WTC11 (cell line): Measurements from ENCODE around the gene SLIT3. TPM values are rescaled to one million over a fixed set of nuclear protein-coding genes. Genes with fewer than 3 reads are reported as not detected.

ENCODE experiments used
- ATAC-seq: fragments of 200-7000 bp; cut with Tn5 transposase; 2 replicates; pipeline ENCODE4 v1.10.0; 2021; ENCODE audit warnings: mild to moderate bottlenecking, moderate library complexity
- CTCF ChIA-PET: fragments of 300-600 bp; sonication (Branson Sonifier 250); formaldehyde crosslinking; loops from one replicate; lab custom pipeline; 2021; ENCODE audit warnings: antibody characterized with exemption; lab: Charles Lee
- POLR2A ChIA-PET: fragments of 350-600 bp; sonication (Branson Sonifier 250); formaldehyde crosslinking; loops from one replicate; lab custom pipeline; 2021; ENCODE audit warnings: antibody characterized with exemption; lab: Charles Lee
- DNase-seq: peaks from one replicate; pipeline ENCODE4 v3.0.0; 2021; ENCODE audit warnings: low spot score
- H3K27ac Mint-ChIP-seq: 2 replicates; pipeline ENCODE4 v1.8.0; 2021; ENCODE audit warnings: mixed read lengths
- H3K27me3 Mint-ChIP-seq: 2 replicates; pipeline ENCODE4 v1.8.0; 2021; ENCODE audit warnings: low read depth, mild to moderate bottlenecking, moderate library complexity, mixed read lengths
- H3K36me3 Mint-ChIP-seq: 2 replicates; pipeline ENCODE4 v1.8.0; 2021; ENCODE audit warnings: mixed read lengths
- H3K4me1 Mint-ChIP-seq: 2 replicates; pipeline ENCODE4 v1.8.0; 2022; ENCODE audit warnings: mixed read lengths
- H3K4me3 Mint-ChIP-seq: 2 replicates; pipeline ENCODE4 v1.8.0; 2021; ENCODE audit warnings: mild to moderate bottlenecking, moderate library complexity, mixed read lengths
- H3K9me3 Mint-ChIP-seq: 2 replicates; pipeline ENCODE4 v1.8.0; 2021; ENCODE audit warnings: mixed read lengths
- AR ChIP-seq: fragments of 250-450 bp; sonication (Bioruptor Pico); IDR thresholded peaks from 2 replicates; pipeline ENCODE4 v1.9.0; 2021; ENCODE audit warnings: mild to moderate bottlenecking
- ATF3 ChIP-seq: sonication (generic); formaldehyde crosslinking; conservative IDR thresholded peaks from 2 replicates; pipeline ENCODE4 v1.8.1; 2022; ENCODE audit warnings: mild to moderate bottlenecking, missing genetic modification reagents
- CBFB ChIP-seq: sonication (generic); formaldehyde crosslinking; IDR thresholded peaks from 2 replicates; pipeline ENCODE4 v1.8.1; 2022; ENCODE audit warnings: mild to moderate bottlenecking, low read depth, missing genetic modification reagents
- GTF2I ChIP-seq: fragments of 250-450 bp; sonication (Bioruptor Pico); conservative IDR thresholded peaks from 2 replicates; pipeline ENCODE4 v1.4.0; 2021; ENCODE audit warnings: mild to moderate bottlenecking
- HMGA2 ChIP-seq: fragments of 250-450 bp; sonication (Bioruptor Pico); IDR thresholded peaks from 2 replicates; pipeline ENCODE4 v1.4.0; 2021; ENCODE audit warnings: mild to moderate bottlenecking, moderate library complexity
- JAZF1 ChIP-seq: fragments of 250-450 bp; sonication (Bioruptor Pico); IDR thresholded peaks from 2 replicates; pipeline ENCODE4 v1.9.0; 2021; ENCODE audit warnings: moderate library complexity, mild to moderate bottlenecking, inconsistent platforms
- KAT7 ChIP-seq: sonication (generic); formaldehyde crosslinking; IDR thresholded peaks from 2 replicates; pipeline ENCODE4 v1.8.1; 2023; ENCODE audit warnings: missing genetic modification reagents, mild to moderate bottlenecking, borderline replicate concordance
- NR1H2 ChIP-seq: sonication (generic); formaldehyde crosslinking; IDR thresholded peaks from 2 replicates; pipeline ENCODE4 v1.9.0; 2021; ENCODE audit warnings: mild to moderate bottlenecking, moderate library complexity, missing genetic modification reagents
- NR2C2 ChIP-seq: sonication (generic); formaldehyde crosslinking; IDR thresholded peaks from 2 replicates; pipeline ENCODE4 v1.8.0; 2022; ENCODE audit warnings: mild to moderate bottlenecking, missing genetic modification reagents
- PREB ChIP-seq: sonication (generic); formaldehyde crosslinking; IDR thresholded peaks from 2 replicates; pipeline ENCODE4 v1.8.1; 2022; ENCODE audit warnings: mild to moderate bottlenecking, missing genetic modification reagents, moderate library complexity, borderline replicate concordance
- SMAD4 ChIP-seq: sonication (generic); formaldehyde crosslinking; IDR thresholded peaks from 2 replicates; pipeline ENCODE4 v1.8.0; 2022; ENCODE audit warnings: mild to moderate bottlenecking, missing genetic modification reagents
- SOX15 ChIP-seq: fragments of 250-450 bp; sonication (Bioruptor Pico); IDR thresholded peaks from 2 replicates; pipeline ENCODE4 v1.9.0; 2021; ENCODE audit warnings: mild to moderate bottlenecking
- total RNA-seq: library from RNA; stranded (reverse); gene quantifications from 3 replicates; pipeline ENCODE4 v1.2.3, GENCODE V29; 2021
- TF ChIP-seq, protein P1 (sequence below): sonication (generic); formaldehyde crosslinking; IDR thresholded peaks from 2 replicates; pipeline ENCODE4 v1.8.1; 2023; ENCODE audit warnings: mild to moderate bottlenecking, moderate library complexity, missing genetic modification reagents
- TF ChIP-seq, protein P2 (sequence below): fragments of 200-600 bp; IDR thresholded peaks from 2 replicates; pipeline ENCODE4 v1.8.0; 2022; ENCODE audit warnings: antibody characterized with exemption
- TF ChIP-seq, protein P3 (sequence below): sonication (generic); formaldehyde crosslinking; IDR thresholded peaks from 2 replicates; pipeline ENCODE4 v1.8.0; 2022; ENCODE audit warnings: mild to moderate bottlenecking, missing genetic modification reagents

The SLIT3 gene
- total RNA-seq, 1 experiment from 2014 or later: 1.9 TPM

- no peak for TF ChIP-seq GTF2I (CRISPR knock-in tag)
- no peak for TF ChIP-seq CBFB
- TF ChIP-seq NR1H2 (CRISPR knock-in tag): no peak
- no peak for TF ChIP-seq KAT7 (CRISPR knock-in tag)
- TF ChIP-seq SMAD4: no peak
- TF ChIP-seq, protein P1, sequence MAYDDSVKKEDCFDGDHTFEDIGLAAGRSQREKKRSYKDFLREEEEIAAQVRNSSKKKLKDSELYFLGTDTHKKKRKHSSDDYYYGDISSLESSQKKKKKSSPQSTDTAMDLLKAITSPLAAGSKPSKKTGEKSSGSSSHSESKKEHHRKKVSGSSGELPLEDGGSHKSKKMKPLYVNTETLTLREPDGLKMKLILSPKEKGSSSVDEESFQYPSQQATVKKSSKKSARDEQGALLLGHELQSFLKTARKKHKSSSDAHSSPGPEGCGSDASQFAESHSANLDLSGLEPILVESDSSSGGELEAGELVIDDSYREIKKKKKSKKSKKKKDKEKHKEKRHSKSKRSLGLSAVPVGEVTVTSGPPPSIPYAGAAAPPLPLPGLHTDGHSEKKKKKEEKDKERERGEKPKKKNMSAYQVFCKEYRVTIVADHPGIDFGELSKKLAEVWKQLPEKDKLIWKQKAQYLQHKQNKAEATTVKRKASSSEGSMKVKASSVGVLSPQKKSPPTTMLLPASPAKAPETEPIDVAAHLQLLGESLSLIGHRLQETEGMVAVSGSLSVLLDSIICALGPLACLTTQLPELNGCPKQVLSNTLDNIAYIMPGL: no peak
Observed at GRCh38 chr5:168948746-168949145, 352.2 kb downstream of the SLIT3 start (continued).

GRCh38 chr5:168947212-168947868 lies 353.6 kb downstream of the SLIT3 start:
- Mint-ChIP-seq H3K27ac (no peak overlapping the region), H3K4me1 (peaks cover 14% of the 10 kb centered on the region), H3K36me3 (no peaks in the 10 kb centered on the region), H3K4me3 (no peak overlapping the region), H3K27me3 (no peaks in the 10 kb centered on the region), H3K9me3 (no peaks in the 10 kb centered on the region)
- POLR2A ChIA-PET: interaction anchor here (1.0 kb wide), 1 partner anchor 177 kb away, joined by 4 read pairs; no protein-coding TSS in a partner anchor
- peak; percentile 89 for ATAC-seq
- peak; percentile 84 for DNase-seq
- TF ChIP-seq, protein P2, sequence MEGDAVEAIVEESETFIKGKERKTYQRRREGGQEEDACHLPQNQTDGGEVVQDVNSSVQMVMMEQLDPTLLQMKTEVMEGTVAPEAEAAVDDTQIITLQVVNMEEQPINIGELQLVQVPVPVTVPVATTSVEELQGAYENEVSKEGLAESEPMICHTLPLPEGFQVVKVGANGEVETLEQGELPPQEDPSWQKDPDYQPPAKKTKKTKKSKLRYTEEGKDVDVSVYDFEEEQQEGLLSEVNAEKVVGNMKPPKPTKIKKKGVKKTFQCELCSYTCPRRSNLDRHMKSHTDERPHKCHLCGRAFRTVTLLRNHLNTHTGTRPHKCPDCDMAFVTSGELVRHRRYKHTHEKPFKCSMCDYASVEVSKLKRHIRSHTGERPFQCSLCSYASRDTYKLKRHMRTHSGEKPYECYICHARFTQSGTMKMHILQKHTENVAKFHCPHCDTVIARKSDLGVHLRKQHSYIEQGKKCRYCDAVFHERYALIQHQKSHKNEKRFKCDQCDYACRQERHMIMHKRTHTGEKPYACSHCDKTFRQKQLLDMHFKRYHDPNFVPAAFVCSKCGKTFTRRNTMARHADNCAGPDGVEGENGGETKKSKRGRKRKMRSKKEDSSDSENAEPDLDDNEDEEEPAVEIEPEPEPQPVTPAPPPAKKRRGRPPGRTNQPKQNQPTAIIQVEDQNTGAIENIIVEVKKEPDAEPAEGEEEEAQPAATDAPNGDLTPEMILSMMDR: peak; percentile 73
- TF ChIP-seq HMGA2 (CRISPR knock-in tag) (no peak), SOX15 (CRISPR knock-in tag) (no peak), KAT7 (CRISPR knock-in tag) (no peak), NR2C2 (CRISPR knock-in tag) (no peak)
- CTCF ChIA-PET: interaction anchor here (0.5 to 2.6 kb wide), 23 partner anchors 8 to 636 kb away, joined by 3 to 16 read pairs (median 4); partner anchors contain the start of gene SPDL1

DNA sequence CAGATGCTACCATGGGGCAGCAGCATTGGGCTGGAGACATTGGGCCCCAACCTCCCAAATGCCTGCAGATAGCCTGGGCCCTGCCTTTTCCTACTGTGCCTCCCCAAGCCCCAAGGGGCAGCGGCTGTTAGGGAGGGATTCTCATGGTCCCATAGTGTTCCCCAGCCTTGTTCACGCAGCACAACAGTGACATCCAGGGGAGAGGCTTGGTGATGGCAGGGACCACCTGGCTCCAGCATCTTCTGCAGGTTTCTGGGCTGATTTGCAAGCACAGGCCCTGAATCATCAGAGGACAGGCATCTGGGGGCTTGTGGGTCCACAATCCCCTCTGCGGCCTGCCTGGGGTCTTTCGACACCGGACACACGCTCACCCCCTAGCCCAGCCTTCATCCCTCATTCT lies 354.6 kb downstream of the SLIT3 start:
- peak; percentile 79 for ATAC-seq
- POLR2A ChIA-PET: interaction anchor here (1.0 kb wide), 1 partner anchor 176 kb away, joined by 4 read pairs; no protein-coding TSS in a partner anchor
- Mint-ChIP-seq H3K9me3 (no peaks in the 10 kb centered on the region), H3K27ac (no peak overlapping the region), H3K4me3 (no peak overlapping the region), H3K27me3 (no peaks in the 10 kb centered on the region), H3K36me3 (no peaks in the 10 kb centered on the region), H3K4me1 (peaks cover 14% of the 10 kb centered on the region)
- peak; percentile 65 for DNase-seq
- CTCF ChIA-PET: interaction anchor here (1.0 to 2.6 kb wide), 9 partner anchors 41 to 602 kb away, joined by 3 to 16 read pairs (median 5); no protein-coding TSS in a partner anchor
- no peak for TF ChIP-seq JAZF1 (CRISPR knock-in tag)
- no peak for TF ChIP-seq AR (CRISPR knock-in tag)
- no peak for TF ChIP-seq NR2C2 (CRISPR knock-in tag)
- no peak for TF ChIP-seq PREB (CRISPR knock-in tag)
- TF ChIP-seq, protein P3, sequence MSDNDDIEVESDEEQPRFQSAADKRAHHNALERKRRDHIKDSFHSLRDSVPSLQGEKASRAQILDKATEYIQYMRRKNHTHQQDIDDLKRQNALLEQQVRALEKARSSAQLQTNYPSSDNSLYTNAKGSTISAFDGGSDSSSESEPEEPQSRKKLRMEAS (CRISPR knock-in tag): no peak
- TF ChIP-seq ATF3 (CRISPR knock-in tag): no peak
